PC-3 (cell line): ENCODE results near the gene GHRH.

Experiments
- CTCF ChIP-seq: fragments of 300-600 bp; sonication (generic); conservative IDR thresholded peaks from 2 replicates; pipeline ENCODE4 v1.5.1; 2017; ENCODE audit warnings: antibody characterized with exemption, low read depth, mild to moderate bottlenecking, low read length
- EZH2 ChIP-seq: fragments of 300-600 bp; sonication (generic); IDR thresholded peaks from one replicate; pipeline ENCODE4 v1.6.1; 2017; ENCODE audit warnings: antibody characterized with exemption, mild to moderate bottlenecking, low read length; ENCODE audit not compliant: unreplicated experiment

- TF ChIP-seq CTCF: no peak
- no peak for TF ChIP-seq EZH2
These were observed 23.1 kb upstream of the GHRH start for GRCh38 chr20:37284691-37285161.
